Gastroesophageal sphincter (tissue), 4 donors: ENCODE data around the gene TFG. TPM values are rescaled to one million over a fixed set of nuclear protein-coding genes. Genes with fewer than 3 reads are reported as not detected.
"Not testable (repeated sequence)": the region's sequence is repeated elsewhere in the genome, so short reads cannot be mapped to it uniquely, and the experiment has no call there.

Experiments
- ATAC-seq: fragments of 150-250 bp; one replicate; pipeline ENCODE4 v1.9.1; 2016; ENCODE audit warnings: mild to moderate bottlenecking, moderate library complexity
- H3K27ac ChIP-seq, 4 donors: fragments of 200-600 bp; sonication (generic) in 3 of 4; 1 replicate in 3 of 4; 2 replicates in 1 of 4; pipeline ENCODE4 v1.5.1; 2016 to 2019
- H3K27me3 ChIP-seq: fragments of 200-600 bp; sonication (generic); one replicate; pipeline ENCODE4 v1.5.1; 2019
- H3K36me3 ChIP-seq, 2 donors: fragments of 200-600 bp; sonication (generic); one replicate each; pipeline ENCODE4 v1.5.1; 2019; ENCODE audit warnings: control low read depth in 1 of 2
- H3K4me1 ChIP-seq, 3 donors: fragments of 200-600 bp; sonication (generic); 1 replicate in 2 of 3; 2 replicates in 1 of 3; pipeline ENCODE4 v1.5.1; 2016 to 2019; ENCODE audit warnings: control low read depth in 2 of 3
- H3K4me3 ChIP-seq, 2 donors: fragments of 200-600 bp; sonication (generic); one replicate each; pipeline ENCODE4 v1.5.1; 2019; ENCODE audit warnings: mild to moderate bottlenecking in 1 of 2, moderate library complexity in 1 of 2
- H3K9me3 ChIP-seq, 3 donors: fragments of 200-600 bp; sonication (generic); one replicate each; pipeline ENCODE4 v1.5.1; 2017 to 2019; ENCODE audit warnings: control low read depth in 2 of 3
- EP300 ChIP-seq: sonication (generic); formaldehyde crosslinking; IDR thresholded peaks from one replicate; pipeline ENCODE4 v1.6.1; 2017; ENCODE audit warnings: antibody characterized with exemption, mild to moderate bottlenecking
- POLR2A ChIP-seq, 2 donors: fragments of 450-650 bp; IDR thresholded peaks; one replicate each; pipeline ENCODE4 v1.6.1; 2017; ENCODE audit warnings: antibody characterized with exemption in 2 of 2, mild to moderate bottlenecking in 2 of 2, moderate library complexity in 1 of 2
- POLR2AphosphoS5 ChIP-seq: sonication (generic); formaldehyde crosslinking; IDR thresholded peaks from one replicate; pipeline ENCODE4 v1.6.1; 2017; ENCODE audit warnings: antibody characterized with exemption
- WGBS, 2 donors: methylation state at CpG; one replicate each; pipeline ENCODE4 v1.1.5; 2018; ENCODE audit warnings: low coverage in 1 of 2; 5-methylcytosine and 5-hydroxymethylcytosine counted together
- total RNA-seq, 4 donors: library from RNA; depleted of rRNA; stranded (reverse); fragments of >200 nt; gene quantifications; one replicate each; pipeline ENCODE4 v1.1.0, GENCODE V29; 2016
- TF ChIP-seq, protein P1 (sequence below), 4 experiments: fragments of 200-600 bp in 2 of 4; fragments of 450-650 bp in 2 of 4; sonication (generic) in 1 of 4; IDR thresholded peaks; one replicate each; pipeline ENCODE4 v1.5.1; 2017 to 2019; ENCODE audit warnings: antibody characterized with exemption in 4 of 4, mild to moderate bottlenecking in 2 of 4, moderate library complexity in 2 of 4

Gene TFG
- total RNA-seq: 10 to 100 TPM; 61.9 to 72.7 (median 64.1) TPM

GRCh38 chr3:100708989-100709841 is at the start of gene TFG:
Gene TFG (plus strand): TSS chr3:100709494. CDS start chr3:100713686, 4,192 bp downstream.
- H3K9me3 ChIP-seq: no peaks in the 10 kb centered on the region
- H3K27ac ChIP-seq: peak within 1 kb of the TSS; percentile 88 to 99 (median 95)
- H3K36me3 ChIP-seq: peaks cover 0 to 8% of the 10 kb centered on the region in 2 donors
- peaks cover 0 to 47% (median 17%) of the 10 kb centered on the region in 3 donors for H3K4me1 ChIP-seq
- no peaks in the 10 kb centered on the region for H3K27me3 ChIP-seq
- peak; percentile 99 for ATAC-seq
- 0 to 1% methylated on average over 18 to 26 of the region's 76 CpGs for WGBS, 2 donors
- H3K4me3 ChIP-seq: peak within 1 kb of the TSS; percentile 84 to 88
- peak; percentile 59 to 72 for TF ChIP-seq POLR2A (IDR thresholded peaks at IDR 0.05)
- TF ChIP-seq, protein P1, sequence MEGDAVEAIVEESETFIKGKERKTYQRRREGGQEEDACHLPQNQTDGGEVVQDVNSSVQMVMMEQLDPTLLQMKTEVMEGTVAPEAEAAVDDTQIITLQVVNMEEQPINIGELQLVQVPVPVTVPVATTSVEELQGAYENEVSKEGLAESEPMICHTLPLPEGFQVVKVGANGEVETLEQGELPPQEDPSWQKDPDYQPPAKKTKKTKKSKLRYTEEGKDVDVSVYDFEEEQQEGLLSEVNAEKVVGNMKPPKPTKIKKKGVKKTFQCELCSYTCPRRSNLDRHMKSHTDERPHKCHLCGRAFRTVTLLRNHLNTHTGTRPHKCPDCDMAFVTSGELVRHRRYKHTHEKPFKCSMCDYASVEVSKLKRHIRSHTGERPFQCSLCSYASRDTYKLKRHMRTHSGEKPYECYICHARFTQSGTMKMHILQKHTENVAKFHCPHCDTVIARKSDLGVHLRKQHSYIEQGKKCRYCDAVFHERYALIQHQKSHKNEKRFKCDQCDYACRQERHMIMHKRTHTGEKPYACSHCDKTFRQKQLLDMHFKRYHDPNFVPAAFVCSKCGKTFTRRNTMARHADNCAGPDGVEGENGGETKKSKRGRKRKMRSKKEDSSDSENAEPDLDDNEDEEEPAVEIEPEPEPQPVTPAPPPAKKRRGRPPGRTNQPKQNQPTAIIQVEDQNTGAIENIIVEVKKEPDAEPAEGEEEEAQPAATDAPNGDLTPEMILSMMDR (IDR thresholded peaks at IDR 0.05): no peak
- TF ChIP-seq EP300: no peak
- peak; percentile 72 for TF ChIP-seq POLR2AphosphoS5

DNA sequence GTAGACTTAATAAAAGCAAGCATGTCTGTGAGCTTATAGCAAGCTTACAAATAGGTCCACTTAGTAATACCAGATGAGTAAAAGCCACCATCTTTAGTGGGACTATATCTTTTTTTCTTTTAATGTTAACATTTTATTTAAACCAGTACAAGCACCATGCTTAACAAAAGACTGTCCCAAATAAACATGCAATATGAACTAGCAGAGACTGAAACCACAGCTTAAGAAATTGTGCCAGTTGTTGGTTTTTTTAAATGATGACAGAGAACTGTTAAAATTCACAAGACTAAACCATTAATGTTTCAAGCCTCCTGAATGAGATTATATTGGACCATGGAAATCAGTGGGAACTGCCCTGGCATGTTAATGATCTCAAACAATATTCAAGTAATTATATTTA is 48.0 kb upstream of the TFG start:
- ATAC-seq, H3K4me3 ChIP-seq, H3K27me3 ChIP-seq, H3K9me3 ChIP-seq, H3K27ac ChIP-seq, H3K4me1 ChIP-seq, H3K36me3 ChIP-seq: not testable (repeated sequence)

DNA sequence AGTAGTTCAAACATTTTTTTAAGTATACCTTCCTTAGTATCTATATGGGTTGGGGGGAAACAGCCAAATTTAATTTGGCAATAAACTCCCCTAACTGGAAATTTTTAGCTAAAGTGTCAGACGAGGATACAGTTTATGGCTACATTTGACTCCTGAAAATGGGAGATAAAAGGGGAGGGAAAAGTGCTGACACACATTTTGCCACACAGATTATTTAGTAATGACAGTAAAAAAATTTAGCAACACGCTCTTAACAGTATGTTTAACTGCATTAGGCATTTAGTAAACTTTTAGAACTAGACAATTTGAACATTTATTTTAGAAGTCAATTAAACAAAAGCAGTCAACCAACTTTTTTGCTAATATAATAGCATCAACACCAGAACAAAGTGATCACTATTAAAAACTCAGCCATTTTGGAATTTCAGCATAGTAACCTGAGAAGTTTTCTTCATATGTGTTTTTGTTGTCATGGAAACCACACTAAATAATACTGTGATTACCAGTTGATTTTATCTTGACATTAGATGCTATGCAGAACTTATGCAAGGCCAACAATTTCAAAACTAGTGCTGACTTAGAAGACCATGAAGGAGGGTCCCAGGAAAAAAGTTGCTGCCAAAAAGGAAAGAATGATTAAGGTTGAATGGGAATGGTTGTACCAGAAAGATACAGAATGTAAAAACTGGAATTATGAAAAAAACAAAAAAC is 47.0 kb upstream of the TFG start:
- ATAC-seq: no peak
- Histone ChIP-seq H3K9me3 (no peaks in the 10 kb centered on the region), H3K36me3 (no peaks in the 10 kb centered on the region), H3K27ac (no peak overlapping the region), H3K4me1 (no peaks in the 10 kb centered on the region), H3K4me3 (no peak overlapping the region), H3K27me3 (no peaks in the 10 kb centered on the region)
- TF ChIP-seq POLR2A (IDR thresholded peaks at IDR 0.05): no peak
- no peak for TF ChIP-seq POLR2AphosphoS5
- TF ChIP-seq, protein P1 (IDR thresholded peaks at IDR 0.05): no peak
- TF ChIP-seq EP300: no peak
- 52 to 69% methylated on average over 2 of the region's 2 CpGs for WGBS, 2 donors

GRCh38 chr3:100665230-100665629 is 44.1 kb upstream of the TFG start:
- no peak for TF ChIP-seq POLR2AphosphoS5
- no peak for TF ChIP-seq EP300
- no peak for TF ChIP-seq POLR2A (IDR thresholded peaks at IDR 0.05)
- TF ChIP-seq, protein P1 (IDR thresholded peaks at IDR 0.05): no peak
- WGBS, 2 donors: 44 to 61% methylated on average over 7 of the region's 7 CpGs
- Histone ChIP-seq H3K27ac (no peak overlapping the region), H3K27me3 (no peaks in the 10 kb centered on the region), H3K9me3 (peaks cover 0 to under 1% (median 0%) of the 10 kb centered on the region in 3 donors), H3K36me3 (no peaks in the 10 kb centered on the region), H3K4me1 (no peaks in the 10 kb centered on the region), H3K4me3 (no peak overlapping the region)
- ATAC-seq: no peak

DNA sequence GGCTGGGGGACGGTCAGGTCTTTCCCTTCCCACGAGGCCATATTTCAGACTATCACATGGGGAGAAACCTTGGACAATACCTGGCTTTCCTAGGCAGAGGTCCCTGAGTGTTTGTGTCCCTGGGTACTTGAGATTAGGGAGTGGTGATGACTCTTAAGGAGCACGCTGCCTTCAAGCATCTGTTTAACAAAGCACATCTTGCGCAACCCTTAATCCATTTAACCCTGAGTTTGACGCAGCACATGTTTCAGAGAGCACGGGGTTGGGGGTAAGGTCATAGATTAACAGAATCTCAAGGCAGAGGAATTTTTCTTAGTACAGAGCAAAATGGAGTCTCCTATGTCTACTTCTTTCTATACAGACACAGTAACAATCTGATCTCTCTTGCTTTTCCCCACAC is 42.6 kb upstream of the TFG start:
- not testable (repeated sequence) for H3K4me1 ChIP-seq, H3K4me3 ChIP-seq, H3K27ac ChIP-seq, H3K27me3 ChIP-seq, H3K36me3 ChIP-seq, ATAC-seq
- peaks cover 0 to 12% (median 0%) of the 10 kb centered on the region in 3 donors for H3K9me3 ChIP-seq
- WGBS, 2 donors: 20% methylated on average over 1 of the region's 6 CpGs; no CpG with 5 or more reads in 1 of the 2 donors

GRCh38 chr3:100667316-100667715 is 42.0 kb upstream of the TFG start:
- H3K9me3 ChIP-seq: peaks cover 0 to 16% (median 0%) of the 10 kb centered on the region in 3 donors
- 33 to 43% methylated on average over 1 of the region's 1 CpG for WGBS, 2 donors
- H3K27ac ChIP-seq, H3K4me3 ChIP-seq, ATAC-seq, H3K27me3 ChIP-seq, H3K36me3 ChIP-seq, H3K4me1 ChIP-seq: not testable (repeated sequence)

GRCh38 chr3:100670995-100671394 is 38.3 kb upstream of the TFG start:
- WGBS, 2 donors: 82 to 100% methylated on average over 2 of the region's 2 CpGs
- peaks cover 0 to 16% (median 0%) of the 10 kb centered on the region in 3 donors for H3K9me3 ChIP-seq
- ATAC-seq, H3K27me3 ChIP-seq, H3K4me3 ChIP-seq, H3K36me3 ChIP-seq, H3K4me1 ChIP-seq, H3K27ac ChIP-seq: not testable (repeated sequence)
